Colon (tissue), 2 donors: ENCODE data around the gene SUSD2.

Experiments
- FAIRE-seq: peaks from 2 replicates; lab custom pipeline; 2012; peaks lifted over from hg19 to GRCh38; lab: Jason Lieb, UNC
- donor health status: control.
- donor health status: control.

The SUSD2 gene

DNA sequence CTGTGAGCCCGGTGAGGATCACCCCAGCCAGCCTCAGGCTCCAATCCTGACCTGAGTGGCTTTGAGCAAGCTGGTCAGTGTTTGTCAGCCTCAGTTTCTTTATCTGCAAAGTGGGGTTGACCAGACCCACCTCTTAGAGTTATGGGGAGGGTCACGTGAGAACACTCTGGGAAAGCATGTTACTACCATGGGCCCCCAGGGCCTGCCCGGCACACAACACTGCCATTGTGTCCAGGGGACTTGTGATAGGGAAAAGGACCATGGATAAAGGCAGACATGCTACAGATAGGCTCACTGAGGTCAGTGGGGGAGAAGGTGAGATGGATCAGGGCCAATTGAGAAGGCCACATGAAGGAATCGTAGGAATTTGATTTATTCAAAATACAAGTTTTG lies 32.1 kb upstream of the SUSD2 start:
- no peak for FAIRE-seq

DNA sequence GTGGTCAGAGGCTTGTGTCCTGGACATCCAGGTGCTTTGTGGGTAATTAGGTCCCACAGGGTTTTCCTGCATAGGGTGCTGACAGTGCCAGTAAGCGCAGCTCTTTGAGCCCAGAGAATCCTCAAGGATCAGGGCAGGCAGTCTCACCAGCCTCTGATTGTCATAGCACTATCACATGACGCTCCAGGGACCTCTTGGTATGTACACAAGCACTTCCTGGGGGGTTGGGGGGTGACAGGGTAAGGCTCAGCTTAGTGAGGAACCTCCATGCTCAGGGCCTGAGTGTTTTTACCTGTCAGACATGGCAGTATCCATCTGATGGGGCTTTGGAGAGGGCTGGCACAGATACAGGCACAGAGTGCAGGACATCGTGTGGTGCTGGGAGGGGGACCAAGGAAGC lies 27.9 kb upstream of the SUSD2 start:
- no peak for FAIRE-seq

- FAIRE-seq = no peak
These were observed 27.3 kb upstream of the SUSD2 start for GRCh38 chr22:24153959-24154358.

DNA sequence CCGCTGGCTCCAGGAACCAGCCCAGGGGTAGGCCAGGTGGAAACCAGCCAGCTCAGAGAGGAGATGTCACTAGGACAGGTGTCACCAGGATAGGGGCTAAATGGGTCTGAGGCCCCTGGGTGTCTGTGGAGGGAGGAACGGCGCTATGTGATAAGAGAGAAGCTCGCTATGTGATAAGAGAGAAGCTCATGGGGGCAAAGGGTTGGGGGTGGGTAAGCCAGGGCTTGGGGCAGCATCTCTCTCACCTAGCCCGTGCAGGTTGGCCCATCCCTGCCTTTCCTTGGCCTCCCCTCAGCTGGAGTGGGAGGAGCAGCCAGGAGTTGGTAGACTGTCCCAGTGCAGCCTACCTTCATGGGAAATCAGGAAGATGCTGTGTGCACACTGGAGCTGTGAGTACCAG lies 26.5 kb upstream of the SUSD2 start:
- FAIRE-seq = no peak

DNA sequence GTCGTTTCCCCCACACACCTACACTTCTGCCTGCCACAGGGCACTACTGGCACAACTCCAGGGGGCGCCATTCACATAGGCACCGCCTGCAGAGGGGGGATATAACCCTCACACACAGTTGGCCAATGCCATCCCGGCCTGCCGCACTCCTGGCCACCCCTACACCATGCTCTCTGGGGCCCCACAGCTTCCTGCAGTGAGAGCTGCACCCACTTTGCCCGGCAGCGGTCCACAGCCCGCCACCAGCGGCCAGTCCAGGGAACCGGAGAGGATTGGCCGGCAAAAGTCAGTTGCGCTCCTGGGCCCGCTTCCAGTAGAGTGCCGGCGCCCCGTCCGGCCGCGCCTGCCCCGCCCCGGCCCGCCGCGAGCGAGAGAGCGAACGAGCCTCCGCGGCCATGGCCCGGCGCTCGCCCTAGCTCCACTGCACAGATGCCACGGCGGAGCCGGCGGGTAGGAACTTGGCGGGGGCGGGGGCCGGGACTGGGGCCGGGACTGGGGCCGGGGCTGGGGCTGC lies 25.6 kb upstream of the SUSD2 start:
- FAIRE-seq = no peak

DNA sequence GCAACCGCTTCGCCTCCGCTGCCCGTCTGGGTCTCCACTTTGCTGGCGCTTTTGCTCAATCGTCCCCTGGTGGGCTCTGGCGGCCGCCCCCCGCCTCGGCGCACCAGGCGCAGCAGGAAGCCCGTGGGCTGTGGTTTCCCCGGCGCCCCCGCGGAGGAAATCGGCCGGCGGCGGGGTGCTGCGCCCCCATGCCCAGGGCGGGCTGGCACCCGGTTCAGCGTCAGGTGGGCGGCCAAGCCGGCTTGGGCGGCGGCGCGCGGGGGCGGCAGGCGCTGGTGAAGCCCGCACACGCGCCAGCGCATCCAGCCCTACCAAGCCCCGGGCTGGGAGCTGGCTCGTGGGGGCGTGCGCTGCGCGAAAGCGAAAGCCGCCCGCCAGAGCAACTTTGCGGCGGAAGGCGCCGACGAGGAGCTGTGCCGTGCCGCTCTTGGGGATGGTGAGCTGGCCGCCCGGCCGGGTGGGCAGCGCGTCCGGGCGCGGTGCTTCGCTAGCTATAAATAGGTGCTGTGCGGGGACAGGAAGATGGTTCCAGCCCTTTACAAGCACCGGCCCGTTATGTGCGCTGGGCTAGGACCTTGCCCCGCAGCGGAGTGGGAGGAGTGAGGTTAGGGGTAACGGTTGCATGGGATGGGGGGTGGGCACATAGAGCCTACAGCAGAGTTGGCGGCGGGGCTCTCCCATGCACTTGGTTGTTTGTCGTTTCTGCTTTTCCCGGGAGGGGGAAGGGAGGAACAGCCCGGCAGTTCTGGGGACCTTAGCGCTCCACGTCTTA lies 25.0 kb upstream of the SUSD2 start:
- no peak for FAIRE-seq

DNA sequence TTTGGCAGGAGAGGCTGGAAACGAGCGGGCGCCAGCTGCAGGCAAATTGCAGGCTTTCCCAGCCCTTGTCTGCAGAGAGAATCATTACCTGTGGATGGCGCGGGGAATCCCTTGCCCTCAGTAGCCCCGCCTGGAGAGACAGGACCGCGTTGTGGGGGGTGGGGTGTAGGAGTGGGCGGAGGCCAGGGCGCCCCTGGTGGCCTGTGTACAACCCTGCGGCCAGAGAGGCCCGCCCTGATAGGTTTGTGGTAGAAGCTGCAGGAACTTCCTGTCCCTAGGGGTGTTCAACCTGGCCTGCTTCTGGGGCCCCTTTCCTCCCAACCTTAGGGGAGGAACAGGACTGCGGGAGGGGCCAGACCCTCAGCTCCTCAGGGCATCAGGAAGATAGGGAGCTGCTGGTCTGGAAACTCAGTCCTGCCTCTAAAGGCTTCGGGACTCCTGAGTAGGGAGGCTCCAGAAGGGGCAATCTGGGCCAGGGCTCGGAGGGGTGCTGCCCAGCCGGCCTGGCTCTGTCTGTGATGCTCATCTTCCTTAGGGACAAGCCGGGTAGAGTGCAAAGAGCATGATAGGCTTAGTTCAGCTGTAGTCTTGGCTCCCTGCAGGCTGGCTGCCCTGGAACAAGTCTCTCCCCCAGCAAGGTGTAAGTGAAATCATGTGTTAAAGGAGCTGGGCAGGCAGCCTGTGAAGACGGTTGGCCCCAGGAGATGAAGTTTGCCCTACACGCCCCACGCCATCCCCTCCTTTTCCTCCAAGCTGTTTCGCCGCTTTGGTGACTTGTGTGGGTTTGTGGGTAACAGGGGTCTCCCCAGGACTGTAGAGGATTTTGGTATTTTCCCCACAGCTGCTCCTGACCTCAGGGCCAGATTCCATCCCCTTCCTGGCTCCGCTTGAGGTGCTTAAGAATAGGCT lies 24.1 kb upstream of the SUSD2 start:
- FAIRE-seq = no peak

- FAIRE-seq = no peak
These were observed 23.5 kb upstream of the SUSD2 start for GRCh38 chr22:24157822-24158135.

GRCh38 chr22:24159650-24160049 lies 21.6 kb upstream of the SUSD2 start:
- FAIRE-seq = no peak

GRCh38 chr22:24160546-24160945 lies 20.7 kb upstream of the SUSD2 start:
- no peak for FAIRE-seq

- no peak for FAIRE-seq
These were observed 19.8 kb upstream of the SUSD2 start for GRCh38 chr22:24161485-24161884.

GRCh38 chr22:24161909-24162308 lies 19.4 kb upstream of the SUSD2 start:
- FAIRE-seq = no peak

DNA sequence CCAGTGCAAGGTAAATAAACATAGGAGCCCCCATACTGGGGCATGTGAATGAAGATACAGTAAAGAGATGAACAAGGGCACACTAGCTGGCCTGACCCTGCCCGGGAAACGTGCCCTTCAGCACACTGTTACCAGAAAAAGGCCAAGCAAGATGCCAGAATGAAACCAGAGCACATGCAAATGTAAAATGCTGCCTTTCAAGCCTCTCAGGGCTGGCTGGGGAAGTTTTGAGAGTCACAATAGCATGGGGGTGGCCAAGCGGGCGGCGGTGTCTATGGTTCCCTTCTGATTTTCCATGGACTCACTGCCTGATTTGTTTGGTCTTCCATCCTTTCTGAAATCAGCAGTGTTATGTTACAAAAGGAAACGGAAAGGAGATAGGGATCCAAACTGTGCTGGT lies 18.9 kb upstream of the SUSD2 start:
- no peak for FAIRE-seq

GRCh38 chr22:24164243-24164642 lies 17.0 kb upstream of the SUSD2 start:
- FAIRE-seq = no peak

GRCh38 chr22:24164940-24165339 lies 16.3 kb upstream of the SUSD2 start:
- no peak for FAIRE-seq

GRCh38 chr22:24165673-24166072 lies 15.6 kb upstream of the SUSD2 start:
- no peak for FAIRE-seq

- no peak for FAIRE-seq
These were observed 14.5 kb upstream of the SUSD2 start for GRCh38 chr22:24166811-24167210.

DNA sequence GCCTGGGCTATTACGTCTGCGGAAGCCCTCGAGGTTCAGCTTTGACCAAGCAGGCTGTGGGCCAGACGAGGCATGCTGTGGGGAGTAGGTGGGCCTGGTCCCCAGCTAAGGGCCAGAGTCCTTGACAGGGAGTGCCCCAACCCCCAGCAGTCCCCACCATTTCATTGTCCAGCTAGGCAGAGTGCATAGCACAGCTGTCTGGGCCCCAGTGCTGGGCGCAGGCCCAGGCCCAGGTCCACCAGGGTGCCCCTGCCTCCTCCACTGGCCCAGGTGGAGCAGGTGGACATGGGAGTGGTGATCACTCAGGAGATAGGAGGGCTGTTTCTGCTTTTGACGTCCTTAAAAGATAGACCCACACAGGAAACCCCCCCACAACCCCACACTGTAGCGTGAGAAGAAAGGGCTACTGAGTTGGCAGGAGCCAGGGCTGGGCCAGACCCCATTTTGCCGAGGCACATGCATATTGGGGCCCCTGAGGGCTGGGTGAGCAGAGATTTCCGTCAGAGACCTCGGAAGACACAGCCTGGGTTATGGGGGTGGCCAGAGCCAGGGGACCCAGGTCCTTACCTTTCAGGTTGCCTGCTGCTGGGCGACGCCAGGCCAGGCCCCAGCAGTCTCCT lies 11.7 kb upstream of the SUSD2 start:
- FAIRE-seq = no peak

- no peak for FAIRE-seq
These were observed 11.1 kb upstream of the SUSD2 start for GRCh38 chr22:24170188-24170587.

GRCh38 chr22:24170632-24171031 lies 10.7 kb upstream of the SUSD2 start:
- FAIRE-seq = no peak

GRCh38 chr22:24171822-24172221 lies 9.5 kb upstream of the SUSD2 start:
- no peak for FAIRE-seq

- no peak for FAIRE-seq
These were observed 6.0 kb upstream of the SUSD2 start for GRCh38 chr22:24175160-24175808.
